GM23338 (cell line): Measurements from ENCODE around the gene KCNB1. TPM values are rescaled to one million over a fixed set of nuclear protein-coding genes. Genes with fewer than 3 reads are reported as not detected.

Experiments
- ATAC-seq: fragments of 200-7000 bp; cut with Tn5 transposase; 3 replicates; pipeline ENCODE4 v1.9.1; 2020
- DNase-seq: peaks from one replicate; pipeline ENCODE4 v3.0.0-alpha.2; 2015; ENCODE audit warnings: low spot score
- H2AFZ ChIP-seq: fragments of 200-600 bp; sonication (generic); 2 replicates; pipeline ENCODE4 v1.8.0; 2016; ENCODE audit warnings: antibody characterized with exemption, mild to moderate bottlenecking, moderate library complexity
- H3F3A ChIP-seq: fragments of 200-600 bp; sonication (generic); replicated peaks from 2 replicates; pipeline ENCODE4 v1.8.0; 2017; ENCODE audit warnings: antibody characterized with exemption, mixed run types, low read depth
- H3K27ac ChIP-seq: fragments of 200-600 bp; sonication (generic); 2 replicates; pipeline ENCODE4 v1.6.1; 2016; ENCODE audit warnings: low read depth
- H3K27me3 ChIP-seq: fragments of 200-600 bp; sonication (generic); 2 replicates; pipeline ENCODE4 v1.8.0; 2016; ENCODE audit warnings: mild to moderate bottlenecking, mixed run types, moderate library complexity; ENCODE audit not compliant: insufficient read depth
- H3K36me3 ChIP-seq: fragments of 200-600 bp; sonication (generic); 2 replicates; pipeline ENCODE4 v1.8.0; 2016; ENCODE audit warnings: mild to moderate bottlenecking; ENCODE audit not compliant: insufficient read depth
- H3K4me1 ChIP-seq: fragments of 200-600 bp; sonication (generic); 2 replicates; pipeline ENCODE4 v1.8.0; 2016; ENCODE audit warnings: mild to moderate bottlenecking, moderate library complexity; ENCODE audit not compliant: insufficient read depth
- H3K4me2 ChIP-seq: fragments of 200-600 bp; sonication (generic); 2 replicates; pipeline ENCODE4 v1.7.1; 2017; ENCODE audit warnings: mixed run types
- H3K4me3 ChIP-seq: fragments of 200-600 bp; sonication (generic); 2 replicates; pipeline ENCODE4 v1.6.1; 2016; ENCODE audit warnings: mixed run types
- H3K79me2 ChIP-seq: fragments of 200-600 bp; sonication (generic); replicated peaks from 2 replicates; pipeline ENCODE4 v1.8.0; 2017; ENCODE audit warnings: mild to moderate bottlenecking; ENCODE audit not compliant: insufficient read depth
- H3K9me2 ChIP-seq: fragments of 200-600 bp; sonication (generic); 2 replicates; pipeline ENCODE4 v1.8.0; 2017; ENCODE audit not compliant: insufficient read depth
- H4K20me1 ChIP-seq: fragments of 200-600 bp; sonication (generic); replicated peaks from 2 replicates; pipeline ENCODE4 v1.8.0; 2017; ENCODE audit warnings: mild to moderate bottlenecking; ENCODE audit not compliant: insufficient read depth
- H3K27ac Mint-ChIP-seq: 2 replicates; pipeline ENCODE4 v1.8.0; 2020; ENCODE audit warnings: inconsistent platforms, mild to moderate bottlenecking, moderate library complexity, mixed read lengths
- H3K27me3 Mint-ChIP-seq: 3 replicates; pipeline ENCODE4 v1.8.0; 2022; ENCODE audit warnings: low read depth, mild to moderate bottlenecking, moderate library complexity, mixed read lengths, inconsistent platforms; ENCODE audit not compliant: insufficient read depth, poor library complexity
- H3K36me3 Mint-ChIP-seq: 3 replicates; pipeline ENCODE4 v1.8.0; 2021; ENCODE audit warnings: low read depth, mild to moderate bottlenecking, inconsistent platforms, moderate library complexity, mixed read lengths
- H3K4me1 Mint-ChIP-seq: 3 replicates; pipeline ENCODE4 v1.8.0; 2020; ENCODE audit warnings: mild to moderate bottlenecking, inconsistent platforms, mixed read lengths
- H3K4me3 Mint-ChIP-seq: 3 replicates; pipeline ENCODE4 v1.8.0; 2021; ENCODE audit warnings: moderate library complexity, mild to moderate bottlenecking, inconsistent platforms, mixed read lengths
- H3K9me3 Mint-ChIP-seq: 3 replicates; pipeline ENCODE4 v1.8.0; 2020; ENCODE audit warnings: moderate library complexity, mild to moderate bottlenecking, inconsistent platforms, mixed read lengths
- ETS1 ChIP-seq: IDR thresholded peaks from 2 replicates; pipeline ENCODE4 v1.6.1; 2016; ENCODE audit warnings: antibody characterized with exemption
- EZH2 ChIP-seq: fragments of 200-600 bp; sonication (generic); IDR thresholded peaks from one replicate; pipeline ENCODE4 v1.8.0; 2017; ENCODE audit warnings: antibody characterized with exemption, mild to moderate bottlenecking, low read depth; ENCODE audit not compliant: unreplicated experiment
- EZH2phosphoT487 ChIP-seq: fragments of 200-600 bp; sonication (generic); IDR thresholded peaks from one replicate; pipeline ENCODE4 v1.8.1; 2018; ENCODE audit warnings: antibody characterized with exemption; ENCODE audit not compliant: unreplicated experiment
- NANOG ChIP-seq: IDR thresholded peaks from 2 replicates; pipeline ENCODE4 v1.6.1; 2016; ENCODE audit warnings: antibody characterized with exemption, borderline replicate concordance
- POLR2AphosphoS5 ChIP-seq: IDR thresholded peaks from 2 replicates; pipeline ENCODE4 v1.6.1; 2016; ENCODE audit warnings: antibody characterized with exemption, low read depth
- REST ChIP-seq: IDR thresholded peaks from one replicate; pipeline ENCODE4 v1.6.1; 2018; ENCODE audit warnings: antibody characterized with exemption; ENCODE audit not compliant: unreplicated experiment
- STAT1 ChIP-seq: IDR thresholded peaks from one replicate; pipeline ENCODE4 v1.6.1; 2016; ENCODE audit warnings: antibody characterized with exemption; ENCODE audit not compliant: unreplicated experiment
- ZNF114 ChIP-seq: fragments of 250-450 bp; sonication (Bioruptor Pico); IDR thresholded peaks from 2 replicates; pipeline ENCODE4 v1.5.0; 2020; ENCODE audit warnings: mild to moderate bottlenecking, moderate library complexity
- ZNF331 ChIP-seq: fragments of 250-450 bp; sonication (Bioruptor Pico); IDR thresholded peaks from 2 replicates; pipeline ENCODE4 v1.5.0; 2020; ENCODE audit warnings: low read depth, mild to moderate bottlenecking, moderate library complexity
- polyA plus RNA-seq: library from polyadenylated mRNA; unstranded; fragments of >200 nt; fragmentation: Nextera tagmentation; extraction: Ambion mirVana; gene quantifications from 2 replicates; pipeline ENCODE4 v1.2.1, GENCODE V29; 2016
- total RNA-seq: library from RNA; depleted of rRNA; stranded (reverse); fragments of >200 nt; shearing (Covaris generic); gene quantifications from 2 replicates; pipeline ENCODE4 v1.2.3, GENCODE V29; 2014
- TF ChIP-seq, protein P1 (sequence below): fragments of 250-450 bp; sonication (Bioruptor Pico); IDR thresholded peaks from 2 replicates; pipeline ENCODE4 v1.5.0; 2020; ENCODE audit warnings: mild to moderate bottlenecking, moderate library complexity

The KCNB1 gene
- total and polyA plus RNA-seq, 2 experiments from 2014 or later: 0.28 to 0.29 TPM

- Histone ChIP-seq H3K27ac (no peak overlapping the region), H3K4me1 (no peaks in the 10 kb centered on the region), H3K4me3 (no peak overlapping the region), H3K79me2 (no peaks in the 10 kb centered on the region), H3K27me3 (peaks cover 24% of the 10 kb centered on the region), H3K9me2 (no peaks in the 10 kb centered on the region), H3F3A (no peaks in the 10 kb centered on the region), H3K4me2 (no peak overlapping the region), H2AFZ (no peak overlapping the region), H4K20me1 (no peaks in the 10 kb centered on the region; the same call in 1 of the 2 replicates), H3K36me3 (no peaks in the 10 kb centered on the region)
- TF ChIP-seq POLR2AphosphoS5 (no peak), ZNF331 (no peak), ETS1 (no peak), REST (no peak), EZH2phosphoT487 (no peak), EZH2 (no peak), NANOG (no peak), ZNF114 (no peak), STAT1 (no peak)
- TF ChIP-seq, protein P1, sequence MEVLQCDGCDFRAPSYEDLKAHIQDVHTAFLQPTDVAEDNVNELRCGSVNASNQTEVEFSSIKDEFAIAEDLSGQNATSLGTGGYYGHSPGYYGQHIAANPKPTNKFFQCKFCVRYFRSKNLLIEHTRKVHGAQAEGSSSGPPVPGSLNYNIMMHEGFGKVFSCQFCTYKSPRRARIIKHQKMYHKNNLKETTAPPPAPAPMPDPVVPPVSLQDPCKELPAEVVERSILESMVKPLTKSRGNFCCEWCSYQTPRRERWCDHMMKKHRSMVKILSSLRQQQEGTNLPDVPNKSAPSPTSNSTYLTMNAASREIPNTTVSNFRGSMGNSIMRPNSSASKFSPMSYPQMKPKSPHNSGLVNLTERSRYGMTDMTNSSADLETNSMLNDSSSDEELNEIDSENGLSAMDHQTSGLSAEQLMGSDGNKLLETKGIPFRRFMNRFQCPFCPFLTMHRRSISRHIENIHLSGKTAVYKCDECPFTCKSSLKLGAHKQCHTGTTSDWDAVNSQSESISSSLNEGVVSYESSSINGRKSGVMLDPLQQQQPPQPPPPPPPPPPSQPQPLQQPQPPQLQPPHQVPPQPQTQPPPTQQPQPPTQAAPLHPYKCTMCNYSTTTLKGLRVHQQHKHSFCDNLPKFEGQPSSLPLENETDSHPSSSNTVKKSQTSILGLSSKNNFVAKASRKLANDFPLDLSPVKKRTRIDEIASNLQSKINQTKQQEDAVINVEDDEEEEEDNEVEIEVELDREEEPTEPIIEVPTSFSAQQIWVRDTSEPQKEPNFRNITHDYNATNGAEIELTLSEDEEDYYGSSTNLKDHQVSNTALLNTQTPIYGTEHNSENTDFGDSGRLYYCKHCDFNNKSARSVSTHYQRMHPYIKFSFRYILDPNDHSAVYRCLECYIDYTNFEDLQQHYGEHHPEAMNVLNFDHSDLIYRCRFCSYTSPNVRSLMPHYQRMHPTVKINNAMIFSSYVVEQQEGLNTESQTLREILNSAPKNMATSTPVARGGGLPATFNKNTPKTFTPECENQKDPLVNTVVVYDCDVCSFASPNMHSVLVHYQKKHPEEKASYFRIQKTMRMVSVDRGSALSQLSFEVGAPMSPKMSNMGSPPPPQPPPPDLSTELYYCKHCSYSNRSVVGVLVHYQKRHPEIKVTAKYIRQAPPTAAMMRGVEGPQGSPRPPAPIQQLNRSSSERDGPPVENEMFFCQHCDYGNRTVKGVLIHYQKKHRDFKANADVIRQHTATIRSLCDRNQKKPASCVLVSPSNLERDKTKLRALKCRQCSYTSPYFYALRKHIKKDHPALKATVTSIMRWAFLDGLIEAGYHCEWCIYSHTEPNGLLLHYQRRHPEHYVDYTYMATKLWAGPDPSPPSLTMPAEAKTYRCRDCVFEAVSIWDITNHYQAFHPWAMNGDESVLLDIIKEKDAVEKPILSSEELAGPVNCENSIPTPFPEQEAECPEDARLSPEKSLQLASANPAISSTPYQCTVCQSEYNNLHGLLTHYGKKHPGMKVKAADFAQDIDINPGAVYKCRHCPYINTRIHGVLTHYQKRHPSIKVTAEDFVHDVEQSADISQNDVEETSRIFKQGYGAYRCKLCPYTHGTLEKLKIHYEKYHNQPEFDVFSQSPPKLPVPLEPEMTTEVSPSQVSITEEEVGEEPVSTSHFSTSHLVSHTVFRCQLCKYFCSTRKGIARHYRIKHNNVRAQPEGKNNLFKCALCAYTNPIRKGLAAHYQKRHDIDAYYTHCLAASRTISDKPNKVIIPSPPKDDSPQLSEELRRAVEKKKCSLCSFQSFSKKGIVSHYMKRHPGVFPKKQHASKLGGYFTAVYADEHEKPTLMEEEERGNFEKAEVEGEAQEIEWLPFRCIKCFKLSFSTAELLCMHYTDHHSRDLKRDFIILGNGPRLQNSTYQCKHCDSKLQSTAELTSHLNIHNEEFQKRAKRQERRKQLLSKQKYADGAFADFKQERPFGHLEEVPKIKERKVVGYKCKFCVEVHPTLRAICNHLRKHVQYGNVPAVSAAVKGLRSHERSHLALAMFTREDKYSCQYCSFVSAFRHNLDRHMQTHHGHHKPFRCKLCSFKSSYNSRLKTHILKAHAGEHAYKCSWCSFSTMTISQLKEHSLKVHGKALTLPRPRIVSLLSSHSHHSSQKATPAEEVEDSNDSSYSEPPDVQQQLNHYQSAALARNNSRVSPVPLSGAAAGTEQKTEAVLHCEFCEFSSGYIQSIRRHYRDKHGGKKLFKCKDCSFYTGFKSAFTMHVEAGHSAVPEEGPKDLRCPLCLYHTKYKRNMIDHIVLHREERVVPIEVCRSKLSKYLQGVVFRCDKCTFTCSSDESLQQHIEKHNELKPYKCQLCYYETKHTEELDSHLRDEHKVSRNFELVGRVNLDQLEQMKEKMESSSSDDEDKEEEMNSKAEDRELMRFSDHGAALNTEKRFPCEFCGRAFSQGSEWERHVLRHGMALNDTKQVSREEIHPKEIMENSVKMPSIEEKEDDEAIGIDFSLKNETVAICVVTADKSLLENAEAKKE: no peak
- Mint-ChIP-seq H3K4me1 (peaks cover 13% of the 10 kb centered on the region; the same call in 2 of the 3 replicates), H3K27me3 (peaks cover 23% of the 10 kb centered on the region), H3K27ac (no peak overlapping the region), H3K4me3 (no peak overlapping the region), H3K36me3 (peaks cover 5% of the 10 kb centered on the region; the same call in 1 of the 3 replicates), H3K9me3 (no peaks in the 10 kb centered on the region; the same call in 2 of the 3 replicates)
- no peak for ATAC-seq
- no peak for DNase-seq
These were observed 2.7 kb downstream of the KCNB1 start for GRCh38 chr20:49479785-49480184.
